Osteocyte (in vitro differentiated cells): ENCODE data around the gene FRAT2. TPM values are rescaled to one million over a fixed set of nuclear protein-coding genes. Genes with fewer than 3 reads are reported as not detected.
A peak's percentile ranks its signal among the peaks of the same experiment; 100 is the strongest.
"Not testable (repeated sequence)": the region's sequence is repeated elsewhere in the genome, so short reads cannot be mapped to it uniquely, and the experiment has no call there.

ENCODE experiments used
- DNase-seq: peaks from one replicate; pipeline ENCODE4 v3.0.0; 2021; ENCODE audit warnings: mixed read lengths; ENCODE audit not compliant: unreplicated experiment; ENCODE audit errors: extremely low spot score
- H3K27ac Mint-ChIP-seq: one replicate; pipeline ENCODE4 v1.8.0; 2021; ENCODE audit warnings: mild to moderate bottlenecking, mixed read lengths; ENCODE audit not compliant: unreplicated experiment
- H3K27me3 Mint-ChIP-seq: one replicate; pipeline ENCODE4 v1.8.0; 2021; ENCODE audit warnings: mixed read lengths; ENCODE audit not compliant: unreplicated experiment
- H3K36me3 Mint-ChIP-seq: one replicate; pipeline ENCODE4 v1.8.0; 2021; ENCODE audit warnings: mixed read lengths; ENCODE audit not compliant: unreplicated experiment
- H3K4me1 Mint-ChIP-seq: one replicate; pipeline ENCODE4 v1.8.0; 2021; ENCODE audit warnings: mixed read lengths; ENCODE audit not compliant: unreplicated experiment
- H3K4me3 Mint-ChIP-seq: one replicate; pipeline ENCODE4 v1.8.0; 2021; ENCODE audit warnings: mild to moderate bottlenecking, moderate library complexity, mixed read lengths; ENCODE audit not compliant: unreplicated experiment
- H3K9me3 Mint-ChIP-seq: one replicate; pipeline ENCODE4 v1.8.0; 2021; ENCODE audit warnings: mixed read lengths; ENCODE audit not compliant: unreplicated experiment
- CTCF ChIP-seq: fragments of 200-600 bp; sonication (generic); IDR thresholded peaks from 2 replicates; pipeline ENCODE4 v1.5.0; 2021; ENCODE audit warnings: antibody characterized with exemption, mild to moderate bottlenecking, moderate library complexity
- total RNA-seq: library from RNA; stranded (reverse); gene quantifications from 2 replicates; pipeline ENCODE4 v1.2.1, GENCODE V29; 2021

The FRAT2 gene
- total RNA-seq, 1 donor from 2014 or later, result 8.0 TPM

- no peak overlapping the region for H3K4me3 Mint-ChIP-seq
- H3K36me3 Mint-ChIP-seq, result no peaks in the 10 kb centered on the region
- DNase-seq, result no peak
- no peaks in the 10 kb centered on the region for H3K9me3 Mint-ChIP-seq
- peaks cover 5% of the 10 kb centered on the region for H3K4me1 Mint-ChIP-seq
- no peak for TF ChIP-seq CTCF
- H3K27me3 Mint-ChIP-seq, result no peaks in the 10 kb centered on the region
- no peak overlapping the region for H3K27ac Mint-ChIP-seq
These were observed 36.8 kb downstream of the FRAT2 start for GRCh38 chr10:97297556-97298222.

- H3K27me3 Mint-ChIP-seq, result no peaks in the 10 kb centered on the region
- peak overlapping the region; percentile 82 for H3K4me3 Mint-ChIP-seq
- H3K36me3 Mint-ChIP-seq, result no peaks in the 10 kb centered on the region
- peaks cover 16% of the 10 kb centered on the region for H3K4me1 Mint-ChIP-seq
- TF ChIP-seq CTCF, result no peak
- H3K27ac Mint-ChIP-seq, result no peak overlapping the region
- DNase-seq, result no peak
- H3K9me3 Mint-ChIP-seq, result no peaks in the 10 kb centered on the region
These were observed 41.7 kb downstream of the FRAT2 start for GRCh38 chr10:97292862-97293198.

DNA sequence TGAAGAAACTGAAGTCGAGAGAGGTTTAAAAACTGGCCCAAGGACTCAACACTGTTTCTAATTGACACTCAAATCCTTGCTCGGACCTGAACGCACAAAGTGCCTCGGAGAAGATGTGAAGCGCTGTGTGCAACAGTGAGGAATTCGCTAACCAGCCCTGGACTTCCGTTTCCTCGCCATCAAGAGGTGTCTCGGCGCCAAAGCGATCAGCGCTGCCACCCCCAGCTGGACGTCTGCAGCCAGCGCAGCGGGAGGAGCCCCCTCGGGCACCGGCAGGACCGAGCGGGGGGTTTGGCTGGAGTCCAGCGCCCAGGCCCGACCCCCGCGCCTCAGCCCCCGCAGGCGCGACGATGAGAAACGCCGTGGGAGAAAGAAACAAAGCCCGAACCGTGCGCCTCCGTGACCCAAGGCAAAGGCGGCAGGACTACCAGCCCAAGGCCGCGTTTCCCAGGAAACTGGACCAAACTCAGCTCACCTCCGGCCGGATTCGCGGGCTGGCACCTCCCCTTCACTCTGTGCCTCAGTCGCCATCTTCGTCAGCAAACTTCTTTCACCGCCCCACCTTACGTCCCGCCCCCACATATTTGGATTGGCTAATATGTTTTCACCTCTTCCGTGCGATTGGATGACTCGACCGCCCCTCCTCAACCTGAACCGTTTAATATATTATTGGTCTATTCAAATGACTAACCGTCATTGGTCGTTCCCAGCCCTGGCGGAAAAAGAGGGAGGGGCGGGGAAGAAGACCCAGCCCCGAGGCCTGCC lies 42.2 kb downstream of the FRAT2 start, which contains the start of gene ARHGAP19:
Gene ARHGAP19 (minus strand): TSS at position 541 of the 765 bp plus-strand sequence. CDS start 10 bp downstream, at position 531.
- Mint-ChIP-seq H3K36me3 (no peaks in the 10 kb centered on the region), H3K9me3 (no peaks in the 10 kb centered on the region)

GRCh38 chr10:97291357-97292096 lies 43.0 kb downstream of the FRAT2 start:
- no peak for TF ChIP-seq CTCF
- no peaks in the 10 kb centered on the region for H3K27me3 Mint-ChIP-seq
- DNase-seq, result no peak
- no peaks in the 10 kb centered on the region for H3K9me3 Mint-ChIP-seq
- H3K4me1 Mint-ChIP-seq, result peaks cover 16% of the 10 kb centered on the region
- peak overlapping the region; percentile 95 for H3K27ac Mint-ChIP-seq
- peak overlapping the region; percentile 82 for H3K4me3 Mint-ChIP-seq
- H3K36me3 Mint-ChIP-seq, result no peaks in the 10 kb centered on the region

More for the DNA sequence above, 42.2 kb downstream of the FRAT2 start, which contains the start of gene ARHGAP19:
- peak within 1 kb of the TSS; percentile 82 for H3K4me3 Mint-ChIP-seq
- TF ChIP-seq CTCF, result peak; percentile 21
- peaks cover 16% of the 10 kb centered on the region for H3K4me1 Mint-ChIP-seq
- peak; percentile 97 for DNase-seq
- peak within 1 kb of the TSS; percentile 95 for H3K27ac Mint-ChIP-seq
- no peaks in the 10 kb centered on the region for H3K27me3 Mint-ChIP-seq

DNA sequence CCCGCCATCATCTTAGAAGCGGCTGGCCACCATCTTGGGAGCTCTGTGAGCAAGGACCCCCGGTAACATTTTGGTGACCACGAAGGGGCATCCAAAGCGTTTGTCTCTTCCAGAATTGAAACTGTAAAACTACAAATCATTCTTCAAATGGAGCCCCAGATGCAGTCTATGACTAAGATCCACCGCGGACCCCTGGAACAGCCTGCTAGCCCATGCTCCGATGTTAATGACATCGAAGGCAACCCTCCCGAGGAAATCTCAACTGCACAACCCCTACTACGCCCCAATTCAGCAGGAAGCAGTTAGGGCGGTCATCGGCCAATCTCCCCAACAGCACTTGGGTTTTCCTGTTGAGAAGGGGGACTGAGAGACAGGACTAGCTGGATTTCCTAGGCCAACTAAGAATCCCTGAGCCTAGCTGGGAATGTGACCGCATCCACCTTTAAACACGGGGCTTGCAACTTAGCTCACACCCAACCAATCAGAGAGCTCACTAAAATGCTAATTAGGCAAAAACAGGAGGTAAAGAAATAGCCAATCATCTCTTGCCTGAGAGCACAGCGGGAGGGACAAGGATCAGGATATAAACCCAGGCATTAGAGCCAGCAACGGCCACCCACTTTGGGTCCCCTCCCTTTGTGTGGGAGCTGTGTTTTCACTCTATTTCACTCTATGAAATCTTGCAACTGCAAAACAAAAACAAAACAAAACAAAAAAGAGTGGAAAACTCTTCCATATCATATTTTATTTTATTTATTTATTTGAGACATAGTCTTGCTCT lies 43.8 kb downstream of the FRAT2 start:
- Mint-ChIP-seq H3K27ac (peak overlapping the region; percentile 95), H3K4me1 (peaks cover 16% of the 10 kb centered on the region)
- not testable (repeated sequence) for H3K4me3 Mint-ChIP-seq, H3K9me3 Mint-ChIP-seq, H3K27me3 Mint-ChIP-seq, DNase-seq, H3K36me3 Mint-ChIP-seq

DNA sequence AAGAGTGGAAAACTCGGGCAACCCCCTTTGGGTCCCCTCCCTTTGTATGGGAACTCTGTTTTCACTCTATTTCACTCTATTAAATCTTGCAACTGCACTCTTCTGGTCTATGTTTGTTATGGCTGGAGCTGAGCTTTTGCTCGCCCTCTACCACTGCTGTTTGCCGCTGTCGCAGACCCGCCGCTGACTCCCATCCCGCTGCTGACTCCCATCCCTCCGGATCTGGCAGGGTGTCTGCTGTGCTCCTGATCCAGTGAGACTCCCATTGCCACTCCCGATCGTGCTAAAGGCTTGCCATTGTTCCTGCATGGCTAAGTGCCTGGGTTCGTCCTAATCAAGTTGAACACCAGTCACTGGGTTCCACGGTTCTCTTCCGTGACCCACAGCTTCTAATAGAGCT lies 44.5 kb downstream of the FRAT2 start:
- not testable (repeated sequence) for H3K36me3 Mint-ChIP-seq, H3K4me3 Mint-ChIP-seq, H3K27me3 Mint-ChIP-seq, DNase-seq, H3K9me3 Mint-ChIP-seq
- H3K27ac Mint-ChIP-seq, result peak overlapping the region; percentile 2
- peaks cover 16% of the 10 kb centered on the region for H3K4me1 Mint-ChIP-seq
